Upper lobe of left lung (tissue), 4 donors: ENCODE data around the gene HEG1.

Experiments
- CTCF ChIP-seq, 6 experiments: fragments of 450-650 bp in 4 of 6; fragments of 200-600 bp in 2 of 6; sonication (generic) in 2 of 6; IDR thresholded peaks; one replicate each; pipeline ENCODE4 v1.5.1; 2016 to 2019; ENCODE audit warnings: antibody characterized with exemption in 6 of 6
- EP300 ChIP-seq, 4 donors: sonication (generic); formaldehyde crosslinking; IDR thresholded peaks; one replicate each; pipeline ENCODE4 v1.5.1; 2017; ENCODE audit warnings: antibody characterized with exemption in 4 of 4, control low read depth in 2 of 4
- POLR2A ChIP-seq, 4 donors: fragments of 450-650 bp; IDR thresholded peaks; one replicate each; pipeline ENCODE4 v1.5.1; 2016 to 2017; ENCODE audit warnings: antibody characterized with exemption in 4 of 4, mild to moderate bottlenecking in 2 of 4
- POLR2AphosphoS5 ChIP-seq, 2 donors: sonication (generic); formaldehyde crosslinking; IDR thresholded peaks; one replicate each; pipeline ENCODE4 v1.5.1; 2017; ENCODE audit warnings: antibody characterized with exemption in 2 of 2

- TF ChIP-seq CTCF (IDR thresholded peaks at IDR 0.05) (no peak), POLR2A (IDR thresholded peaks at IDR 0.05) (no peak), POLR2AphosphoS5 (IDR thresholded peaks at IDR 0.05) (no peak), EP300 (IDR thresholded peaks at IDR 0.05) (no peak)
These were observed 51.8 kb downstream of the HEG1 start for GRCh38 chr3:125003859-125004595.
